Skeletal muscle cell (primary cell): ENCODE measurements around the gene NFE2.

Experiments
- DNase-seq: peaks from one replicate; pipeline ENCODE4 v3.0.0-alpha.2; 2010; ENCODE audit warnings: low read depth
- H3K4me3 ChIP-seq: 2 replicates; pipeline ENCODE4 v1.5.1; 2011; ENCODE audit warnings: low read depth, mild to moderate bottlenecking, control low read depth, low read length, moderate library complexity

NFE2 gene

DNA sequence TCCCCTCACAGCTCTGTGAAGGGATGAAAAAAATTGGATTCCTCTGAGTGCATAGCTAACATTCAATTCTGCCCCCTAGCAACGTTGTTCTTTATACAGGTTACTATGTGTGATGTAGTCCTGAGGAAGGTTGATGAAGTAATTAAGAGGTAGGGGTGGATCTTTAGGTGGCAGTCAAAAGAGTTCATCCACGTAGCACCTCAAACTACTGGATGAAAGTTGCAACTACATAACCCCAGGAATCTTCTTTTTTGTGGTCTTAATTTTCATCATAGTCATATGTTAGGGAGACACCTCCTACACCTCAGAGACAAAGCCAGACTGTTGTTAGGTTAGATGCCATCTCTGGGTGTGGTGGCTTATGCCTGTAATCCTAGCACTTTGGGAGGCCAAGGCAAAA, 10.2 kb upstream of the NFE2 start:
- DNase-seq, result no peak
- no peak overlapping the region for H3K4me3 ChIP-seq

- peak; percentile 51 for DNase-seq
- H3K4me3 ChIP-seq, result no peak overlapping the region
Measured at GRCh38 chr12:54306925-54307741, 6.3 kb upstream of the NFE2 start.

- DNase-seq, result no peak
- no peak overlapping the region for H3K4me3 ChIP-seq
Measured at GRCh38 chr12:54304187-54304810, 3.5 kb upstream of the NFE2 start.

GRCh38 chr12:54303640-54304039, 2.8 kb upstream of the NFE2 start:
- DNase-seq, result no peak
- no peak overlapping the region for H3K4me3 ChIP-seq

GRCh38 chr12:54301428-54302048, 723 bp upstream of the NFE2 start:
- no peak overlapping the region for H3K4me3 ChIP-seq
- DNase-seq, result no peak

- no peak for DNase-seq
- peak overlapping the region; percentile 34 for H3K4me3 ChIP-seq
Measured at GRCh38 chr12:54300225-54300731, 537 bp downstream of the NFE2 start.

DNA sequence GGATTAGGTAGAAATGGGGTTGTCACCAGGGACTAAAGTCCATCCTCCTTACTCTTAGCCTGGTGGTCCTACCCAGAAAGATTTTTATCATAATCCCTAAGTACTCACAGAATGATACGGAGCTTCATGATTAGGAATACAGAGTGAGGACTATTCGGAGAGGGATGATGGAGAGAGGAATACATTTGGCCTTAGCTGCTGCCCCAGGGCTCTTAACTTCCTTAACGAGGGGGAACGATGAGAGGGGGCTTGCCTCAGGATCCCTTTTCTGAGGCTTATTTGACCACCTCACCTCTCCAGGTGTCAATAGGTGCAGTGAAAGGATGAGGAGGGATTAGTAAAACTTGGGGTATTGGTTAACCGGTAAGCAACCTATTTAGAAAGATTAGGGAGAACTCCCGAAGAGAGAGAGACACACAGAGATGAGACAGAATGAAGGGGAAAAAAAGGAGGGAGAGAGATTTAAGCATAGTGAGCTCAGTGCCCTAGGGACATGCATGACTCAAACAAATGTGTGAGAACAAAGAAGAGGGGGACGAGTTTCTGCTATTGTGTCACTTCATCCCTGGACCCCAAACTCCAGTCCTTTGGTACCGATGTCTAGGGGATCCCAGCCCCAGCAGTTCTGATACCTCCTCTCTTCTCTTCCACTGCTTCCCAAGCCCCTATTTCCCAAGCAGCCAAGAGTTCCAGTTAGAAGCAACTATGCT, 1.1 kb downstream of the NFE2 start:
- H3K4me3 ChIP-seq, result no peak overlapping the region
- no peak for DNase-seq

DNA sequence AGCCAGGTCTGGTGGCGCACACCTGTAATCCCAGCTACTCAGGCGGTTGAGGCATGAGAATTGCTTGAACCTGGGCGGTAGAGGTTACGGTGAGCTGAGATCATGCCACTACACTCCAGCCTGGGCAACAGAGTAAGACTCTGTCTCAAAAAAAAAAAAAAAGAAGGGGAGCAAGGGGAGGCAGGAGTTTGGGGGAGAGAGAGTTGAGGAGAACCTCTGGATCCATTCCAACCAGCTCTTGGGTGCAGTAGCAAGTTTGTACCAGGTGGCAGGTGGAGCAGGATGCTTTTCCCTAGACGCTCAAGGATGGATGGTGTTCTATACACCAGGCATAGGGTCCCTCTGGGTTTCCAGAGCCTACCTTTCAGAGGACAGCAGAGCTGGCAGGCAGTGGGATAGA, 1.9 kb downstream of the NFE2 start:
- no peak for DNase-seq
- no peak overlapping the region for H3K4me3 ChIP-seq

DNA sequence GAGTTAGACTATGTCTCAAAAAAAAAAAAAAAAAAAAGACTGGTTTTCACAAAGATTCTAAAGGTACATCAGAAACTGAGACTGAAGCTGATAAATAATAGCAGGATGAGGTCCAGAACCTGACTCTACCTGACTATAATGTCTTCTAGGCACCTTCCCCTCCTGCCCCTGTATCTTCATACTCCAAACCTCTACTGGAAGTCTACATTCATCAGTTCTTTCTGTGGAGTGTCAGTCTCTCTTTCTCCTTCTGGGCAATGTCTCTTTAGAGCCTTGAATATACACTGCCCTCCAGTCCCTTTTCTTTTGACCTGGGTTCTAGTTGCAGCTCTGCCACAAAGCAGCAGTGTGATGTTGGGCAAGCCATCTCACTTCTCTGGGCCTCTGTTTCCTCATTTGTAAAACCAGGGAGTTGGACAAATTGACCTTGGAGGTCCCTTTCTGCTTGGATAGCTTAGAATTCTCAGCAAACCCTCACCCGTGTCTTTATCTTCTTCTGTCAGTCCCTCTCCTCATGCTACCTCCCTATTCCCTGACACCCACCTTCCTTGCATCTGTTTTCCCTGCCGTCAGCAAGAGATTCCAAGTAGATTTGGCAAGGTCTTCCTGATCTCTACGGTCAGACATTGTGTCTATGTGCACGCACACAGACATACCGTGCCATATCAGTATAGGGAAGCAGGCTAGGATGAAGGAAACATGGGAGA, 4.3 kb downstream of the NFE2 start:
- no peak for DNase-seq
- no peak overlapping the region for H3K4me3 ChIP-seq

GRCh38 chr12:54294953-54295566, 5.8 kb downstream of the NFE2 start:
- H3K4me3 ChIP-seq, result no peak overlapping the region
- no peak for DNase-seq

GRCh38 chr12:54294152-54294952, 6.5 kb downstream of the NFE2 start:
- DNase-seq, result no peak
- no peak overlapping the region for H3K4me3 ChIP-seq

DNA sequence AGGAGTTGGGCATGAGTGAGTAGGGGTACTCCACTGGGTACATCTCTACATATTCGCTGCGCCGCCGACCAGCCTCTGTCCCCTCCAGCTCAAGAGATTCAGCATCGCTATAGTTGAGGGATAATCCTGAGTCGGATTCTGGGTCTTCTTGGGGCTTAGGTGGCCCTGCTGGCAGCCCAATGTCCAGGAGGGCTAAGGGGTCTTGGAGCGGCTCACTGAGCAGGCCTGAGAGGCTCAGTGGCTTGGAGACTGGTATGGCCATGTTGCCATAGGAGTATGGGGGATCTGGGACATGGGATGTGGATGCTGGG, 7.9 kb downstream of the NFE2 start:
- no peak for DNase-seq
- H3K4me3 ChIP-seq, result no peak overlapping the region

- no peak overlapping the region for H3K4me3 ChIP-seq
- DNase-seq, result no peak
Measured at GRCh38 chr12:54292083-54292930, 8.5 kb downstream of the NFE2 start.

DNA sequence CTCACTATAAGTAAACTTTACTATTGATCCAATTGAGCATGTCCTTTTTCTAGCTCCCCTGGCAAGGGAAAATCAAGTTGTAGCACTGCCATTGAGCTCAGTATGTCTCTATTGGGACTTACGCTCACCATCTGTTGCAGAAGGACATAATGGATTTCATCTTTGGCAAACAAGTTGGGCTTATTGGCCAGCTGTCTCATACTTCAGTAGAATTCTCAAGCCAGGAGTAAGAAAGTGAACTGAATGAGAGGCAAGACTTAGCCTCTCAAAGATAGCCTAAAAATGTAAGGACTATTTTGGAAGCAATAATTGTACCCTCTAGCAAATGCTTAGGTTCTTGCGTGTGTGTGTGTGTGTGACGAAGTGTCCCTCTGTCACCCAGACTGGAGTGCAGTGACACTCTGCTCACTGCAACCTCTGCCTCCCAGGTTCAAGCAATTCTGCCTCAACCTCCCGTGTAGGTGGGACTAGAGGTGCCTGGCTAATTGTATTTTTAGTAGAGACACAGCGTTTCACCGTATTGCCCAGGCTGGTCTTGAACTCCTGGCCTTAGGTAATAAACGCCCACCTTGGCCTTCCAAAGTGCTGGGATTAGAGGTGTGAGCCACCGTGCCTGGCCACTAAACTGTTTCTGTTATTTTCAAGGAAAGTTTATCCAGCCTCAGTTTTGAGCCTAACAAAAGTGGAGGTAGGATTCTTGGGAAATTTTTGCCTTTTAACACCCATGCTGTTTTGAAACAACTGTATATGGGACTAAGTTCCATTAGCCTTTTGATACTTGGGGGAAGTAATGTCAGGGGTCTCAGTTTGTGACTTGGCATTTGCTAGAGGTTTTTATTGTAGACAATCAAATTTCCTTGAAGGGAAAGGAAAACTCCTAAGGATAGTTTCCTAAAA, 13.3 kb downstream of the NFE2 start:
- DNase-seq, result no peak
- H3K4me3 ChIP-seq, result no peak overlapping the region

- H3K4me3 ChIP-seq, result no peak overlapping the region
- DNase-seq, result no peak
Measured at GRCh38 chr12:54286042-54287030, 14.5 kb downstream of the NFE2 start.
